IPS-11a (cell line): Measurements from ENCODE around the gene CPLX1.
"Not testable (repeated sequence)": the region's sequence is repeated elsewhere in the genome, so short reads cannot be mapped to it uniquely, and the experiment has no call there.

ENCODE experiments used
- H3K4me3 ChIP-seq: one replicate; pipeline ENCODE4 v1.5.1; 2013; ENCODE audit warnings: low read depth, low read length, control low read depth

The CPLX1 gene

GRCh38 chr4:821631-822030 is 4.3 kb downstream of the CPLX1 start:
- no peak overlapping the region for H3K4me3 ChIP-seq

DNA sequence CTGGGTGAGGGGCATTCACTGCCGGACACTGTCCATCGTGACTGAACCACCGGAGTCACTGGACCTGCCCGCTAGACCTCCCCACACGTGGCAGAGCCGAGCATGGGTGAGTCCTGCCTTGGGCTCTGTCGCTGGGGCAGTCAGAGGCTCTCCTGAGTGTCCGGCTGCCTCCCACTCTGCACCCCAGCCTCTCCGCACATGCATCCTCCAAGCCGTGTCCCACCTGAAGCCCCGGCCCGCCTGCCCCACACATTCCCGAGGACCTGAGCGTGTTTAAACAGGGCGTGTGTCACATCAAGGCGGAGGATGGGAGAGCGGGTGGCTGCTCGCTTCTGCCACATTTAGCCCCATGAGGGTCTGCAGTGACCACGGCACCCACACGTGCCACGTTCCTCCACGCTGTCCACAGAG is 4.7 kb downstream of the CPLX1 start:
- no peak overlapping the region for H3K4me3 ChIP-seq

DNA sequence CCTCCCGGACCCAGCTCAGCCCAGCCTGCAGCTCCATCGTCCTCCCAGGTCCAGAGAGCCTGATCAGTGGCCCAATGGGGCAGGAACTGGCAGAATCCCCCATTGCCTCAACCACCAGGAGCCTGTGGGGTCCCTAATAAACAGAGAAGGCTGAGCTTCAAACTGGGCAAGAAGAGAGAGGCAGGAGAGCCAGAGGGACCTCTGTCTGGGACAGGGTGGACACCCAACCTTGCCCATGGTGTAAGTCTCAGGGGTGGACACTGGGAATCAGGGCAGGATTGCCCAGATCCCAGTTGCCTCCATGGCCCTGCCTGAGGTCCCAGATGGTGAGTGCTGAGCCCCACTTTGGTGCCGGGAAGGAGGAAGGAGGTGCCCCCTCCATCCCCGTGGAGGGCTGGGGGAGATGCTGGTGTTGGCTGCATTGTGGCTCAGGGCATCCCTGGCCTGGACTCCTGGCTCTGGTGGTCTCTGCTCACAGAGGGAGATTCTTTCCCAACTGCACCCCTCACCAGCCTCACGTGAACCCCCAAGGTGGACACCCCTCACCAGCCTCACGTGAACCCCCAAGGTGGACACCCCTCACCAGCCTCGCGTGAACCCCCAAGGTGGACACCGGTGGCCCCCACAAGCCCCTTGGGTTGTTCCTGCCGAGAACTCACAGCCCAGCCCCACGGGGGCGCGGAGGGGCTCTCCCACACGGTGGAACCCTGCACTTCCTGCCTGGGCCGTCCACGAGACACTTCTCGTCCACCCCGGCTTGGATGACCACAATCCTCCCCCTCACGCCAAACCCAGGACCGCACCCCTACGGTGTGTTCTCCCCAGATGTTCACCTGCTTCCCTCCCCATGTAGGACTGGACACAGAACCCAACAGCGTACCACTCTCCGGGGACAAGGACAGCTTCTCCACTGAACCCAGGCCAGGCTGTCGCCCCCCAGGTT is 5.4 kb downstream of the CPLX1 start:
- H3K4me3 ChIP-seq: no peak overlapping the region

DNA sequence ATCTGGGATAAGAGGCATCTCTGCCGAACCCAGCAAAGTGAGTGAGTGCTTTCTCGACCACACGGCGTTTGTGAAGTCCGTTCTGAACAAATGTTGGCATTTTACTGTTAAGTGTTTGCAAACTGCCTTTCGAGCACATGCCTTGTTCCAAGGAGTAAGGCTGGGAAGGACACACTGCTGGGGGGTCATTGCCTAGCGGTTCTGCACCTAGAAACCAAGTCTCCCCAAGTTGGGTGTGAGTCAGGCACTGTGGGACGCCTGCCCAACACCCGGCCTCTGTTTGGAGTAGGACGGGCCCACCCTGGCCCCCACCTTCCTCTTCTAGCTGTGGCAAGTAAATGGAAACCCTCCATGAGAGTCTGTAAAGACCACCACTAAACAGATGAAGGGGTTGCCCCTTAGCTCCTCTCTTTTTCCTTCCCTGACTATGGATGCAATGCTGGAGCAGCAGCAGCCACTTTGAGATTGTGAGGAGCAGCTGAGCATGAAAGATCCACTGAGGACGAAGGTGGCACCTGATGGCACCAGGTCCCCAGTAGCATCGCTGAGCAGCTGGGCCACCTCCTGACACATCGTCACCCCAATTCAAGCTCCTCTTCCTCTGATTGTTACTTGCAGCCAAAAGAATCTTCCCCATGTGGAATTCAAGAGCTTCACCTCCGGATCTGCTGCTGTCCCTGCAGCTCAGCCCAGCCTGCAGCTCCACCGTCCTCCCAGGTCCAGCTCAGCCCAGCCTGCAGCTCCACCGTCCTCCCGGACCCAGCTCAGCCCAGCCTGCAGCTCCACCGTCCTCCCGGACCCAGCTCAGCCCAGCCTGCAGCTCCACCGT is 6.3 kb downstream of the CPLX1 start:
- no peak overlapping the region for H3K4me3 ChIP-seq

DNA sequence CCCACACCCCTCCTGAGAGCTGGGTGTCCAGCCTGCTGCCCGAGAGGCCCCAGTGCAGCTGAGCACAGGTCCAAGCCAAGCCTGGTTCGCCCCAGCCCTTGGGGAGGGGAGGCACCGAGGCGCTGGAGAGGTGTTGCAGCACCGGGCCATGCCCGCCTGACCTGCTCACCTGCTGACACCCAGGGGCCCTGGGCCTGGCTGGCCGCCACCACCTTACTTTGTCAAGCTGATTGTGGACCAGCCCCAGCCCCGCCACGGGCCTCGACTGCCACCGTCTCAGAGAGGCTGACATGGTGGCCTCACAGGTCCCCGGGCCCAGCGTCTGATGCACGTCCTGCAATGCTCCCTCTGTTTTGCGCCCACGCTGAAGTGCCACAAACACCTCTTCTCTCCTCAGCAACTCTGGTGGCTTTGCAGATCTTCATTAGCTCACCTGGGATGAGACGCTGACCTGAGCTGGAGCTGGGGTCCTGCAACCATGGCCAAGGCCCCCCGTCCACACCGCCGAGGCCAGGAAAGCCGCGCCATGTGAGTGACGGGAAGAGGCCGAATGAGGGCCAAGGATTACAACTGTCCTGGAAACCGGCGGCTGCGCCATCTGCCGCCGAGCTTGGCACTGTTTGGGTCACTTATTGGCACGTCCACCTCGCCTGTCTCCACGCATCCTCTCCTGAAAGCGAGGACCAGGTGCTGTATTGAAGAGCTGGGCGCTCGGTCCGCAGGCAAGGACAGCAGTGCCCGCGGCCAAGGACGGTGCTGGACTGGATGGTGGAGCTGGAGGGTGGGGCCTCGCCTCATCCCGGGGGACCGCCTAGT is 7.6 kb downstream of the CPLX1 start:
- no peak overlapping the region for H3K4me3 ChIP-seq

GRCh38 chr4:815464-816146 is 10.3 kb downstream of the CPLX1 start:
- H3K4me3 ChIP-seq: no peak overlapping the region

- no peak overlapping the region for H3K4me3 ChIP-seq
These were observed 11.5 kb downstream of the CPLX1 start for GRCh38 chr4:814312-814850.

GRCh38 chr4:813900-814299 is 12.0 kb downstream of the CPLX1 start:
- no peak overlapping the region for H3K4me3 ChIP-seq

- no peak overlapping the region for H3K4me3 ChIP-seq
These were observed 16.9 kb downstream of the CPLX1 start for GRCh38 chr4:808860-809570.

DNA sequence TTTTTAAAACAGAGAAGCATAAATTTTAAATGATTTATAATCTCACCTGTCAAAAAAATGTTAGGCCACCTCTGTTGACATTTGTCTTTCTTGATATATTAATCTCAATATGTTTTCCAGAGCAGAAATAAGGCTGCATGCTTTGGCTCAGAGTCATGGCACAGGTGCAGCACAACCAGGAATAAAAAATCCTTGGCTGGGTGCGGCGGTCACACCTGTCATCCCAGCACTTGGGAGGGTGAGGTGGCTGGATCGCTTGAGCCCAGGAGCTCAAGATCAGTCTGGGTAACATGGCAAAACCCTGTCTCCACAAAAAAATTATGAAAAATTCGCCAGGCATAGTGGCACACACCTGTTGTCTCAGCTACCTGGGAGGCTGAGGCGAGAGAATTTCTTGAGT is 18.1 kb downstream of the CPLX1 start:
- H3K4me3 ChIP-seq: no peak overlapping the region

- not testable (repeated sequence) for H3K4me3 ChIP-seq
These were observed 18.9 kb downstream of the CPLX1 start for GRCh38 chr4:806979-807378.

DNA sequence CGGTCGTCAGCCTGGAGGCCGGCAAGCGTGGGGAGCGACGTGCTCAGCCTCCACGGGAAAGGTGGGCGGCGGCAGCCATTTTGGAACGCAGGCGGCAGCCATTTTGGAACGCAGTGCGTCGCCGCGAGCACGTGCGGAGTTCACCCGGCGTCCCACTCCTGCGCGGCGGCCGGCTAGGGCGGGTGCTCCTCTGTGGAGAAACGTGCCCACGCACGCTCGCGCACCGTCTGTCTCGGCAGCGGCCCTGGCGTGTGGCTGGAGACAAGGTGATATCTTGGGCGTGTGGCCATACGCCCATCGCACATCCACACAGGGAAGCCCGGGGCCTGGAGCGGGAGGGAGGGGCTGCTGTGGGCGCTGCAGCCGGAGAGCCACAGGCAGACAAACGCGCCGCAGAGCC is 21.1 kb downstream of the CPLX1 start:
- no peak overlapping the region for H3K4me3 ChIP-seq

DNA sequence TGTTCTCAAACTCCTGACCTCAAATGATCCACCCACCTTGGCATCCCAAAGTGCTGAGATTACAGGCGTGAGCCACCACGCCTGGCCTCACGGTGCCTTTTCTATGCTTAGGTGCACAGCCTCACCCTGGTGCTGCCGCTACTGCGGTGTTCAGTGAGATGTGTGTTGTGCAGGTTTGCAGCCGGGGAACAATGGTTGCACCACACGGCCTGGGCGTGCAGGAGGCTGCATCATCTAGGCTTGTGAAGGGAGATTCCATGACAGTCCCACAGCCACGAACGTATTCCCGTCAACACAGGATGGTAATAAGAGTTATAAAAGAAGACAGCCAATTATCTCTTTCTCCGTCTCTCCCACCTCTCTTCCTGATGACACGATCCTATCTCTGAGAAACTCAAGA is 22.0 kb downstream of the CPLX1 start:
- no peak overlapping the region for H3K4me3 ChIP-seq

GRCh38 chr4:801436-802124 is 24.3 kb downstream of the CPLX1 start:
- no peak overlapping the region for H3K4me3 ChIP-seq

GRCh38 chr4:797066-797465 is 28.9 kb downstream of the CPLX1 start:
- no peak overlapping the region for H3K4me3 ChIP-seq

- H3K4me3 ChIP-seq: no peak overlapping the region
These were observed 29.7 kb downstream of the CPLX1 start for GRCh38 chr4:796206-796605.

GRCh38 chr4:795726-796119 is 30.2 kb downstream of the CPLX1 start:
- H3K4me3 ChIP-seq: no peak overlapping the region

- no peak overlapping the region for H3K4me3 ChIP-seq
These were observed 30.8 kb downstream of the CPLX1 start for GRCh38 chr4:794900-795725.
